ENCODE results near the gene ZNF311.

GRCh38 chr6:28983838-28984237 is 21.3 kb downstream of the ZNF311 start:
- TF ChIP-seq POLR2A (IDR thresholded peaks at IDR 0.05; ENCODE audit: low read length), result no peak
- no peak for TF ChIP-seq GATA1 (IDR thresholded peaks at IDR 0.05; ENCODE audit: low read depth, low read length)
